CD4-positive, alpha-beta T cell treated with Interleukin-2 at 100 ng/mL for 4 hours (primary cell): ENCODE data around the gene FXN.
"Not testable (repeated sequence)": the region's sequence is repeated elsewhere in the genome, so short reads cannot be mapped to it uniquely, and the experiment has no call there.

Source experiments
- DNase-seq: peaks from one replicate; pipeline ENCODE4 v3.0.0-alpha.2; 2020; ENCODE audit warnings: low spot score

Gene FXN

DNA sequence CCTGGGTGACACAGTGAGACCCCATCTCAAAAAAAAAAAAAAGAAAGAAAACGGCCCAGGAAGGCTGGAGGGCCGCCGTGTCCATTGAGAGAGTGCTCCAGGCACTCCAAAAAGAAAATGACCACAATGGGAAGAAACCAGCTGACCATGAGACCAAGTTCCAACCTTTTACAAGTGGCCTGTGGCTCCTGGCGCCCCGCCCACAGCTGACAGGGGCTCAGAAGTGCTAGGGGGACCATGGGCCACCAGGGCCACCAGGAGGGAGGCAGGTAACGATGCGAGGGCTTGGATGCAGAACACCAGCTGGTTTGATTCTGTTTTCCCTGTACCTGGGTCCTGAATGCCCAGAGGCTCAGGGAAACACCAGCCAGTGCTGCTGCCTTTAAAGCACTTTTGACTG is 34.6 kb downstream of the FXN start:
- no peak for DNase-seq

DNA sequence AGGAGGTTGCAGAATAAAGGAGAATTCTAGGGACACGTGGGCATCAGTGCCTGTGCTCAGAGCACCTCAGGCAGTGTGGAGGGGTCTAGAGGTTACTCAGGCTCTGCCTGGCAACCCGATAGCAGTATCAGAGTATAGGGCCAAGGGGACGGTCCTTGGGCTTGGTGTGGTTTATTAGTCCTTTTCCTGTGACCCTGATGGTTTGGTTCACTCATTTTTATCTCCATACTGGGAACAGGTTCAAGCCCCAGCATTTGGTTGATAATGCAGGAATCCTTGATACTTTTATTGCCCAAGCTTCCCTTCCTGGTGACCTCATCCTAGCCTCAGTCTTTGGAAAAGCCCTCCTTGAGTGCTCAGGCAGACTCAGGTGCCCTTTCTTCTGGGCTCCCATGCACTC is 35.5 kb downstream of the FXN start:
- DNase-seq = no peak

GRCh38 chr9:69073103-69073502 is 37.6 kb downstream of the FXN start:
- no peak for DNase-seq

- DNase-seq = no peak
These were observed 39.2 kb downstream of the FXN start for GRCh38 chr9:69074801-69075200.

DNA sequence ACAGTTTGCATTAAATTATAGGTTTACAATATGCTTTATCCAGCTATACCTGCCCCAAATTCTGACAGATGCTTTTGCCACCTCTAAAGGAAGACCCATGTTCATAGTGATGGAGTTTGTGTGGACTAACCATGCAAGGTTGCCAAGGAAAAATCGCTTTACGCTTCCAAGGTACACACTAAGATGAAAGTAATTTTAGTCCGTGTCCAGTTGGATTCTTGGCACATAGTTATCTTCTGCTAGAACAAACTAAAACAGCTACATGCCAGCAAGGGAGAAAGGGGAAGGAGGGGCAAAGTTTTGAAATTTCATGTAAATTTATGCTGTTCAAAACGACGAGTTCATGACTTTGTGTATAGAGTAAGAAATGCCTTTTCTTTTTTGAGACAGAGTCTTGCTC is 41.0 kb downstream of the FXN start:
- DNase-seq = no peak

GRCh38 chr9:69078069-69078468 is 42.5 kb downstream of the FXN start:
- DNase-seq = no peak

DNA sequence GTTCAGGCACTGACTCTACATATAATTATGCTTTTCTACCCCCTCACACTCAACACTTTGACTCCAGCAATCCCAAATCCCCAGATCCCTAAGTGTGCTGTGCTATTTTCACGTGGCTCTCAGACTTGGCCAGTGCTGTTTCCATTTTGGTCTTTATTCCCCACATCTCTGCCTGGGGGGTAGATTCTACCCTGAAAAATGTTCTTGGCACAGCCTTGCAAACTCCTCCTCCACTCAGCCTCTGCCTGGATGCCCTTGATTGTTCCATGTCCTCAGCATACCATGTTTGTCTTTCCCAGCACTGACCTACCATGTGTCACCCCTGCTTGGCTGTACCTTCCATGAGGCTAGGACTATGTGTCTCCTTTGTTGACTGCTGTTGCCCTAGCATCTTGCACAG is 43.0 kb downstream of the FXN start:
- no peak for DNase-seq

DNA sequence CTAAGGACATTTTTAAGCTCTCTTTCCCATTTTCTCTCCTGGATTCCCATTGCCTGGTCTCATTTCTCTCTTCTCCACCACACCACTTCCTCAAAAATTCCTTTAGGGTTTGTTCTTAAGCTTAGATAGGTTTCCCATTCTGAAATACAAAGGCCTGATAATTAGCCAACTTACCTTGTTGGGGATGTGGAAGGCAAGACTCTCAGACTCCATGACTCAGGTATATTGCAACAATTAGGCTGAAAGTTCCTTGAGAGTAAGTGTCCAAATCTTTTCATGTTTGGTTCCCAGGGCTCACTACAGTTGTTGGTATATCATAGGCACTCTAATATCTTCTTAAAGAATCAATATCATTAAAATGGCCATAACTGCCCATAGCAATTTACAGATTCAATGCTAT is 43.6 kb downstream of the FXN start:
- no peak for DNase-seq

- DNase-seq = no peak
These were observed 45.7 kb downstream of the FXN start for GRCh38 chr9:69081261-69081660.

- DNase-seq = no peak
These were observed 47.8 kb downstream of the FXN start for GRCh38 chr9:69083321-69083720.

GRCh38 chr9:69085569-69086283 is 50.2 kb downstream of the FXN start:
- no peak for DNase-seq

DNA sequence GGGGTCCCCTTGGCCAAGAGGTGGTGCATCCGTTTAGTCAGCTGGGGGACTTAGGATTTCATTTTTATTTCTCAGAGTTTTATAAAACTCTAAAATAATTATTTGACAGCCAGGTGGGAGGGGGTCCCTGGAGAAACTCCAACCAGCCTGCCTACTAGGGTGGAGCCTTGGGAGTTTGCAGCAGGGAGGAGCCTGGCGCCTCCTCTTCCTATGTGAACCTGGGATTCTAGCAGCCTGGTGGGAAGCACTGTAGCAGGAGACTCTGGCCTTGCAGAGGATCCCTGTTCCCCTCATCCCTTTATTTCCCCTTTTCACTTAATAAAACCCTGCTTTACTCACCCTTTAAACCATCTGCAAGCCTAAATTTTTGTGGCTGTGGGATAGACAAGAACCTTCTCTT is 50.8 kb downstream of the FXN start:
- no peak for DNase-seq

DNA sequence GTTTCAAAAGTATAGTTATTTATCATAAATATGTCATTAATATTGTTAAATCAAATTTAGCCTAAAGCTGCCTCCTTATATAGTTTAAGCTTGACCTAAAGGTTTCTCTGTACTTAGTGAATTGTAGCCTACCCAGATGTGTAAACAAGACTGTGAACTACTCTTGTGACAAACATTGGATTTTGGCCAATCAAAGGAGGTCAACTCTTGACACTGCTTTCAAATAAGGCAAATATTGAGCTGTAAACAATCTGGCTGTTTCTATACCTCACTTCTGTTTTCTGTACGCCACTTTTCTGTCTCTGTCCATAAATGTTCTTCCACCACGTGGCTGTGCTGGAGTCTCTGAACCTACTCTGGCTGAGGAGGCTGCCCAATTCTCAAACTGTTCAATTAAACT is 51.2 kb downstream of the FXN start:
- no peak for DNase-seq

DNA sequence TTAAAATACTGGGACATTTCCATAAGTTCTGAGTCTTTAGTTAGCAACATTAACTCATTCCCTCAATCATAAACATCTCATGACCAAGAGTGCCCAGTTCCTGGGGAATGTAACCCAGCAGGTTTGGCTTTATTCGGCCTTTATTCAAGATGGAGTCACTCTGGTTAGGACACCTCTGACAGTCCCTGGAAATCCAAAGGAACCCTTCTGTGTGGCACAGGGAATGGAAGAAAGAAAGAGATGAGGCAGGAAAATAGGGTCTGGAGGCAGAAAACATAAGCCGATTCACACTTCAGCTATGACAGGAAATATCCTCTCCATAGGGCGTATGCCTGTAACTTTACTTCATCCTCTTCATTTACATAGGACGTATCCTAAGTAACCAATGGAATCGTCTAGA is 53.5 kb downstream of the FXN start:
- no peak for DNase-seq

DNA sequence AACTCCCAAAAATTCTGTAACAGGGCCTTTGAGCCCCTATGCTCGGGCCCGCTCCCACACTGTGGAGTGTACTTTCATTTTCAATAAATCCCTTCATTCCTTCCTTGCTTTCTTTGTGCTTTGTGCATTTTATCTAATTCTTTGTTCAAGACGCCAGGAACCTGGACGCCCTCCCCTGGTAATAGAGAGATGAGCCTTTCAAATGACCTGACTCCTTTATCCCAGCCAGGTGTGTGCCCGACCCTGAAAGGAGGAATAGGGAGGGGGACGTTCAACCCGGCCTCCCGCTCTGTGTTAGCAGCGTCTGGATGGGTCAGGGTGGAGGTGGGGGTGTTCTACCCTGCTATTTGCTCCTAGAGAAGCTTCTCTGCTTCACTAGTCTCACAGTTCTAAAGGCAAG is 53.9 kb downstream of the FXN start:
- no peak for DNase-seq

DNA sequence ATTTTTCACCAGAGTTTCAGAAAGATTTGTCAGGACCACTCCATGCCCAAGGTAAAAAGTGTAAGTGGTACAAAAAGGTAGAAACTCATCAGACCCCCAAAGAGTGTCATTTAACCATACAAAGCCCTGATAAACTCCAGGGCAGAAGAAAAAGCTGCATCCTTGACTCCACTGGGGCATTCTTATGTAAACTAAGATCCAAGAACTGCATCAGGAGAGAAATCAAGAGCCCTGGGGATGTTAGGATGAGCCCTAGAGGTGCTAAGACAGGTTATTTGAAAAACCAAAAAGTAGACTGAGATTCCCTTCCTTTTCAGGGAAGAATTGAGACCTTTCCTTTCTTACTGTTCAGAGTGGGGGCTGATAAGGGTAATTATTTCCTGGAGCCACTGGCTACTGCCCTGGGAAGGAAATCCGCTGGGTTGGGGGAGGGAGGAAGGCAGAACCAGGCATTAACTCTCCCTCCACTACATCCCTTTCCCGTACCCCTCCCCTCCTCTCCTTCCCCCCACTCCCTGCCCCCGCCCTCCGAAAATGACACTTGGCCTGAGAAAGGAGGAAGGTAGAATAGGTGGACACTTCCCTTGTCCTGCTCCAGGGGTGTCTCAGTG is 54.7 kb downstream of the FXN start:
- no peak for DNase-seq

DNA sequence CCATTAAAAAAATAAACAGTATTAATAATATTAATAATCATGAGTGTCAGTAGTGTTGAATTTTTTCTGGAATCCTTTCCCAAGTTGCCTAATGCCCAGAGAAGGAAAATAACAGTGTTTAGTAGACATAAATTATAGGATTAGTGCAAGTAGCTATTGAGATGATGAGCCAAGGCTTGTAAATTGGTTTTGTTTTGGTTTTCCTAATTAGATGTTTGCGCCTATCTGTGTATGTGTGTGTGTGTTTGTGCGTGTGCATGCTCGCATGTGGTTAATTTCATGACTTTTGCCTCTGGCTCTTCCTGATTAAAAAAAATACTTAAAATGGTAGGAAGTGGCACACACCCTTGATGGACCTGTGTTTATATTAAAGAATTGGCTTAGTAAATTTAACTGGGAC is 55.4 kb downstream of the FXN start:
- no peak for DNase-seq

GRCh38 chr9:69093471-69094103 is 58.0 kb downstream of the FXN start:
- DNase-seq = no peak

DNA sequence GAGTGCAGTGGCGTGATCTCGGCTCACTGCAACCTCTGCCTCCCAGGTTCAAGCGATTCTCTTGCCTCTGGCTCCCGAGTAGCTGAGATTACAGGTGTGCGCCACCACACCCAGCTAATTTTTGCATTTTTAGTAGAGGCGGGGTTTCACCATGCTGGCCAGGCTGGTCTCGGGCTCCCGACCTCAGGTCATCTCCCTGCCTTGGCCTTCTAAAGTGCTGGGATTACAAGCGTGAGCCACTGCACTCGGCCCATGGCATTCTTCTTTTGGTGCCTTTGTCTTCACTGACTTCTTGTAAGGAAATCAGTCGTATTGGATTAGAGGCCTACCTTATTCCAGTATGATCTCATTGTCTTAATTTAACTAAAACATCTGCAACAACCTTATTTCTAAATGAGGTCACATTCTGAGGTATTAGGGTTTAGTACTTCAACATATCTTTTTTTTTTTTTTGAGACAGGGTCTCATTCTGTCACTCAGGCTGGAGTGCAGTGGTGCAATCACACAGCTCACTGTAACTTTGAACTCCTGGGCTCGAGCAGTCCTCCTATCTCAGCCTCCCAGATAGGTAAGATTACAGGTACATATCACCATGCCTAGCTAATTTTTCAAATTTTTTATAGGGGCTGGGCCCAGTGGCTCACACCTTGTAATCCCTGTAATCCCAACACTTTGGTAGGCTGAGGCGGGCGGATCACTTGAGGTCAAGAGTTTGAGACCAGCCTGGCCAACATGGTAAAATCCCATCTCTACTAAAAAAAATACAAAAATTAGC is 59.0 kb downstream of the FXN start:
- DNase-seq = not testable (repeated sequence)

DNA sequence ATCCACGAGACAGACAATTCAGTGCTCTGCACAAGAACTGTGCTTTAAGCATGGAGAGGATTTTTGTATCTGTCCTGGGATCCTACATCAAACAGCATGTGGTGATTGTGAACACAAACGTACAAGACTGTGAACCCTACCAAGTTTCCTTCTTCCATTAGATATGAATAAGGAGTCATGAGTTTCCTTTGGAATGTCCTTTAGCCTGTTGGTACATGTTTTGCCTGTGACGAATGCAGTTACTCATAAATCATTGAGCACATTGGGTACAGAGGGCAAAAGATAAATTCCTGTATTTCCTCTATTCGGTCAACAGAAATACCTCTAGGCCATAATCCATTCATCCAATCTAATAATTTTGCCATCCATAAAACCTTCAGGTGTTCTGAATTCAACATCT is 61.5 kb downstream of the FXN start:
- DNase-seq = no peak

- no peak for DNase-seq
These were observed 62.5 kb downstream of the FXN start for GRCh38 chr9:69097923-69098593.

DNA sequence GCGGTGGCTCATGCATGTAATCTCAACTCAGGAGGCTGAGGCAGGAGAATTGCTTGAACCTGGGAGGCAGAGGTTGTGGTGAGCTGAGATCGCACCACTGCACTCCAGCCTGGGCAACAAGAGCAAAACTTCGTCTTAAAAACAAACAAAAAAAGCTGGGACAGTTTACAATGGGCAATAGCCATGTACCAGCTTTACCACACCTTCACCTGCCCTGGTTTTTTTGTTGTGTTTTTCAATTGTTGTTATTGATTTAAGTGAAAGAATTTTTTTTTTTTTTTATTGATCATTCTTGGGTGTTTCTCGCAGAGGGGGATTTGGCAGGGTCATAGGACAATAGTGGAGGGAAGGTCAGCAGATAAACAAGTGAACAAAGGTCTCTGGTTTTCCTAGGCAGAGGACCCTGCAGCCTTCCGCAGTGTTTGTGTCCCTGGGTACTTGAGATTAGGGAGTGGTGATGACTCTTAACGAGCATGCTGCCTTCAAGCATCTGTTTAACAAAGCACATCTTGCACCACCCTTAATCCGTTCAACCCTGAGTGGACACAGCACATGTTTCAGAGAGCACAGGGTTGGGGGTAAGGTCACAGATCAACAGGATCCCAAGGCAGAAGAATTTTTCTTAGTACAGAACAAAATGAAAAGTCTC is 67.9 kb downstream of the FXN start:
- not testable (repeated sequence) for DNase-seq
